Liver (tissue), 9 donors: Measurements from ENCODE around the gene RIPK1. TPM values are rescaled to one million over a fixed set of nuclear protein-coding genes. Genes with fewer than 3 reads are reported as not detected.

Experiments used
- DNase-seq: peaks from one replicate; pipeline ENCODE4 v3.0.0-alpha.2; 2017; ENCODE audit warnings: low spot score
- H3K27ac ChIP-seq, 2 donors: one replicate each; pipeline ENCODE4 v1.7.0; 2013; ENCODE audit warnings: inconsistent platforms in 2 of 2, low read length in 2 of 2, control low read depth in 1 of 2, low read depth in 1 of 2, mild to moderate bottlenecking in 1 of 2
- H3K27me3 ChIP-seq, 4 donors: one replicate each; pipeline versions ENCODE4 v1.6.1 to v1.7.0; 2013; ENCODE audit warnings: low read length in 3 of 4, inconsistent platforms in 1 of 4, mild to moderate bottlenecking in 1 of 4, moderate library complexity in 1 of 4; ENCODE audit not compliant: control insufficient read depth in 4 of 4, insufficient read depth in 4 of 4
- H3K36me3 ChIP-seq, 4 donors: one replicate each; pipeline versions ENCODE4 v1.6.1 to v1.7.0; 2013; ENCODE audit warnings: low read length in 3 of 4, mild to moderate bottlenecking in 3 of 4, low read depth in 1 of 4, moderate library complexity in 1 of 4; ENCODE audit not compliant: control insufficient read depth in 4 of 4, insufficient read depth in 3 of 4
- H3K4me1 ChIP-seq, 4 donors: one replicate each; pipeline versions ENCODE4 v1.6.1 to v1.7.0; 2013; ENCODE audit warnings: low read length in 3 of 4, mild to moderate bottlenecking in 3 of 4, moderate library complexity in 1 of 4; ENCODE audit not compliant: control insufficient read depth in 4 of 4, insufficient read depth in 4 of 4
- H3K4me3 ChIP-seq, 3 donors: one replicate each; pipeline versions ENCODE4 v1.6.1 to v1.7.0; 2013; ENCODE audit warnings: low read length in 3 of 3, control low read depth in 1 of 3, low read depth in 1 of 3, mild to moderate bottlenecking in 1 of 3
- H3K9ac ChIP-seq, 2 donors: one replicate each; pipeline ENCODE4 v1.7.0; 2013; ENCODE audit warnings: low read length in 2 of 2, mild to moderate bottlenecking in 2 of 2, moderate library complexity in 2 of 2, control low read depth in 1 of 2, low read depth in 1 of 2
- H3K9me3 ChIP-seq, 4 donors: one replicate each; pipeline versions ENCODE4 v1.6.1 to v1.7.0; 2013; ENCODE audit warnings: low read length in 3 of 4; ENCODE audit not compliant: control insufficient read depth in 4 of 4
- EGR1 ChIP-seq, 2 donors: IDR thresholded peaks; 2 replicates each; pipeline ENCODE4 v1.6.1; 2016 to 2018; ENCODE audit warnings: antibody characterized with exemption in 2 of 2, low read depth in 2 of 2
- FOXA1 ChIP-seq: IDR thresholded peaks from 2 replicates; pipeline ENCODE4 v1.6.1; 2016; ENCODE audit warnings: antibody characterized with exemption
- FOXA2 ChIP-seq: IDR thresholded peaks from 2 replicates; pipeline ENCODE4 v1.6.1; 2016; ENCODE audit warnings: antibody characterized with exemption
- GABPA ChIP-seq, 2 donors: IDR thresholded peaks in 1 of 2; conservative IDR thresholded peaks in 1 of 2; 2 replicates each; pipeline ENCODE4 v1.6.1; 2016; ENCODE audit warnings: antibody characterized with exemption in 2 of 2, mild to moderate bottlenecking in 1 of 2, moderate library complexity in 1 of 2
- HNF4A ChIP-seq, 2 donors: conservative IDR thresholded peaks; 2 replicates each; pipeline ENCODE4 v1.6.1; 2016; ENCODE audit warnings: antibody characterized with exemption in 2 of 2, mild to moderate bottlenecking in 2 of 2
- HNF4G ChIP-seq: IDR thresholded peaks from 2 replicates; pipeline ENCODE4 v1.6.1; 2016; ENCODE audit warnings: antibody characterized with exemption
- JUND ChIP-seq, 2 donors: IDR thresholded peaks; 2 replicates each; pipeline ENCODE4 v1.6.1; 2016; ENCODE audit warnings: antibody characterized with exemption in 2 of 2
- NR2F2 ChIP-seq: IDR thresholded peaks from 2 replicates; pipeline ENCODE4 v1.6.1; 2016; ENCODE audit warnings: antibody characterized with exemption
- RAD21 ChIP-seq, 2 donors: IDR thresholded peaks; 2 replicates each; pipeline ENCODE4 v1.6.1; 2016; ENCODE audit warnings: antibody characterized with exemption in 2 of 2, mild to moderate bottlenecking in 2 of 2
- RXRA ChIP-seq, 2 donors: IDR thresholded peaks; 2 replicates each; pipeline ENCODE4 v1.6.1; 2017 to 2018; ENCODE audit warnings: antibody characterized with exemption in 2 of 2, mild to moderate bottlenecking in 1 of 2
- SP1 ChIP-seq: IDR thresholded peaks from 2 replicates; pipeline ENCODE4 v1.6.1; 2018; ENCODE audit warnings: antibody characterized with exemption, mild to moderate bottlenecking
- TAF1 ChIP-seq: conservative IDR thresholded peaks from 2 replicates; pipeline ENCODE4 v1.6.1; 2016; ENCODE audit warnings: antibody characterized with exemption, mild to moderate bottlenecking
- YY1 ChIP-seq: IDR thresholded peaks from 2 replicates; pipeline ENCODE4 v1.6.1; 2016; ENCODE audit warnings: antibody characterized with exemption, mild to moderate bottlenecking
- WGBS: extraction: QIAGEN DNeasy Blood & Tissue Kit; methylation state at CpG from one replicate; pipeline ENCODE4 v1.1.7; 2013; 5-methylcytosine and 5-hydroxymethylcytosine counted together
- polyA plus RNA-seq, 2 donors: library from polyadenylated mRNA; stranded (reverse) in 1 of 2; unstranded in 1 of 2; fragments of 200-250 nt in 1 of 2; fragments of >200 nt in 1 of 2; fragmentation: Nextera tagmentation in 1 of 2; extraction: Ambion mirVana in 1 of 2; gene quantifications; one replicate each; pipeline versions ENCODE4 v1.2.1 to v1.2.3, GENCODE V29; 2013 to 2015
- total RNA-seq, 2 donors: library from RNA; depleted of rRNA; stranded (reverse); fragments of >200 nt; gene quantifications; one replicate each; pipeline ENCODE4 v1.2.3, GENCODE V29; 2014
- TF ChIP-seq, protein P1 (sequence below): IDR thresholded peaks from 2 replicates; pipeline ENCODE4 v1.6.1; 2016; ENCODE audit warnings: antibody characterized with exemption
- TF ChIP-seq, protein P2 (sequence below): IDR thresholded peaks from 2 replicates; pipeline ENCODE4 v1.6.1; 2016; ENCODE audit warnings: antibody characterized with exemption
- TF ChIP-seq, protein P3 (sequence below): fragments of 150-350 bp; IDR thresholded peaks from 2 replicates; pipeline ENCODE4 v1.5.1; 2017; ENCODE audit warnings: improper control_type of control experiment, low read depth, low read length; ENCODE audit not compliant: missing input control
- TF ChIP-seq, protein P4 (sequence below): IDR thresholded peaks from 2 replicates; pipeline ENCODE4 v1.6.1; 2016; ENCODE audit warnings: antibody characterized with exemption, mild to moderate bottlenecking
- TF ChIP-seq, protein P5 (sequence below): IDR thresholded peaks from 2 replicates; pipeline ENCODE4 v1.6.1; 2016; ENCODE audit warnings: antibody characterized with exemption
- donor health status: healthy.
- donor health status: healthy.
- donor health status: healthy.
- donor health status: healthy.
- donor health status: healthy.

The RIPK1 gene
- total and polyA plus RNA-seq, 4 donors = 6.7 to 27.2 (median 13.3) TPM

DNA sequence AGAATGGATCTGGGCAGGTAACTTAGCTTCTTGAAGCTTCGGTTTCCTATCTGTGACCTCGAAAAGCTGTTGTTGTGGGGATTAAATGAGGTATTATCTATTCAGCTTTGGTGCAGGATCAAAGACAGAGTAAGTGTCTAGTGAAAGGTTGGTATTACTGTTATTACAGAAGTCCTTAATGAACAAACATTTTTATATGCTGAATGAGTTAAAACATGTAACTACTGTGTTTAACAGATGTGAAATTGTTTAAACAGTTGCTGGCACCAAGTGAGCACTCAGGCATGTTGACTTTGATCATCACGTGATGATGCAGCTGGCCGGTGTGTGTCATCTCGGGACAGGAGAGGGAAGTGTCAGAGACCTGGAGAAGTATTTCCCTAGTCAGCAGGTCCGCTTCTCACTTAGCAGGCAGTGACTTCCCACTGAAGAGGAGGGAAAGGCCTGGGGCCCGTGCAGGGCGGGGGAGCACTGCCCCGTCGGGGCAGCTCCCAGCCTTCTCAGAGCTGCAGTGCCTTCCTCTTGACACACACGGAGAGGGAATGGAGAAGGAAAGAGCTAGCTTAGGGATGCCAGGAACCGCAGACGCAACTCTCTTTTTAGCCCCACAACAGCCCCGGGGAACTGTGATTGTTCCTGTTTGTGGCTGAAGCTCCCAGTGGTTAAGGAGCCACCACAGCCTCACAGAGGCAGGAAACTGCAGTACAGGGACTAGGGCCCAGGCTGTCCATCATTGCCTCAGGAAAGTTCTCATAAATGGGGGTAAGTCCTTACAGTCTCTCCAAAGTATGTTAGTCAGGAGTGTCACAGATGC, 71.0 kb downstream of the RIPK1 start:
- peak; percentile 54 for DNase-seq
- TF ChIP-seq EGR1 (IDR thresholded peaks at IDR 0.05; ENCODE audit: low read depth in 2 of 2) (peak; percentile 50 to 89), FOXA2 (peak; percentile 99), SP1 (peak; percentile 87), GABPA (IDR thresholded peaks at IDR 0.05 in 1 of 2, conservative IDR thresholded peaks at IDR 0.05 in 1 of 2) (peak in 1 of 2 donors; percentile 23), TAF1 (peak; percentile 48), HNF4A (conservative IDR thresholded peaks at IDR 0.05) (peak; percentile 73 to 88), RXRA (IDR thresholded peaks at IDR 0.05) (peak; percentile 87 to 90), JUND (IDR thresholded peaks at IDR 0.05) (peak; percentile 23 to 77), NR2F2 (no peak), YY1 (peak; percentile 66), HNF4G (no peak), RAD21 (IDR thresholded peaks at IDR 0.05) (peak in 1 of 2 donors; percentile 25), FOXA1 (peak; percentile 98)
- TF ChIP-seq, protein P1, sequence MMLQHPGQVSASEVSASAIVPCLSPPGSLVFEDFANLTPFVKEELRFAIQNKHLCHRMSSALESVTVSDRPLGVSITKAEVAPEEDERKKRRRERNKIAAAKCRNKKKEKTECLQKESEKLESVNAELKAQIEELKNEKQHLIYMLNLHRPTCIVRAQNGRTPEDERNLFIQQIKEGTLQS = no peak
- TF ChIP-seq, protein P2, sequence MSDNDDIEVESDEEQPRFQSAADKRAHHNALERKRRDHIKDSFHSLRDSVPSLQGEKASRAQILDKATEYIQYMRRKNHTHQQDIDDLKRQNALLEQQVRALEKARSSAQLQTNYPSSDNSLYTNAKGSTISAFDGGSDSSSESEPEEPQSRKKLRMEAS = peak; percentile 99
- TF ChIP-seq, protein P3, sequence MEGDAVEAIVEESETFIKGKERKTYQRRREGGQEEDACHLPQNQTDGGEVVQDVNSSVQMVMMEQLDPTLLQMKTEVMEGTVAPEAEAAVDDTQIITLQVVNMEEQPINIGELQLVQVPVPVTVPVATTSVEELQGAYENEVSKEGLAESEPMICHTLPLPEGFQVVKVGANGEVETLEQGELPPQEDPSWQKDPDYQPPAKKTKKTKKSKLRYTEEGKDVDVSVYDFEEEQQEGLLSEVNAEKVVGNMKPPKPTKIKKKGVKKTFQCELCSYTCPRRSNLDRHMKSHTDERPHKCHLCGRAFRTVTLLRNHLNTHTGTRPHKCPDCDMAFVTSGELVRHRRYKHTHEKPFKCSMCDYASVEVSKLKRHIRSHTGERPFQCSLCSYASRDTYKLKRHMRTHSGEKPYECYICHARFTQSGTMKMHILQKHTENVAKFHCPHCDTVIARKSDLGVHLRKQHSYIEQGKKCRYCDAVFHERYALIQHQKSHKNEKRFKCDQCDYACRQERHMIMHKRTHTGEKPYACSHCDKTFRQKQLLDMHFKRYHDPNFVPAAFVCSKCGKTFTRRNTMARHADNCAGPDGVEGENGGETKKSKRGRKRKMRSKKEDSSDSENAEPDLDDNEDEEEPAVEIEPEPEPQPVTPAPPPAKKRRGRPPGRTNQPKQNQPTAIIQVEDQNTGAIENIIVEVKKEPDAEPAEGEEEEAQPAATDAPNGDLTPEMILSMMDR = no peak
- TF ChIP-seq, protein P4, sequence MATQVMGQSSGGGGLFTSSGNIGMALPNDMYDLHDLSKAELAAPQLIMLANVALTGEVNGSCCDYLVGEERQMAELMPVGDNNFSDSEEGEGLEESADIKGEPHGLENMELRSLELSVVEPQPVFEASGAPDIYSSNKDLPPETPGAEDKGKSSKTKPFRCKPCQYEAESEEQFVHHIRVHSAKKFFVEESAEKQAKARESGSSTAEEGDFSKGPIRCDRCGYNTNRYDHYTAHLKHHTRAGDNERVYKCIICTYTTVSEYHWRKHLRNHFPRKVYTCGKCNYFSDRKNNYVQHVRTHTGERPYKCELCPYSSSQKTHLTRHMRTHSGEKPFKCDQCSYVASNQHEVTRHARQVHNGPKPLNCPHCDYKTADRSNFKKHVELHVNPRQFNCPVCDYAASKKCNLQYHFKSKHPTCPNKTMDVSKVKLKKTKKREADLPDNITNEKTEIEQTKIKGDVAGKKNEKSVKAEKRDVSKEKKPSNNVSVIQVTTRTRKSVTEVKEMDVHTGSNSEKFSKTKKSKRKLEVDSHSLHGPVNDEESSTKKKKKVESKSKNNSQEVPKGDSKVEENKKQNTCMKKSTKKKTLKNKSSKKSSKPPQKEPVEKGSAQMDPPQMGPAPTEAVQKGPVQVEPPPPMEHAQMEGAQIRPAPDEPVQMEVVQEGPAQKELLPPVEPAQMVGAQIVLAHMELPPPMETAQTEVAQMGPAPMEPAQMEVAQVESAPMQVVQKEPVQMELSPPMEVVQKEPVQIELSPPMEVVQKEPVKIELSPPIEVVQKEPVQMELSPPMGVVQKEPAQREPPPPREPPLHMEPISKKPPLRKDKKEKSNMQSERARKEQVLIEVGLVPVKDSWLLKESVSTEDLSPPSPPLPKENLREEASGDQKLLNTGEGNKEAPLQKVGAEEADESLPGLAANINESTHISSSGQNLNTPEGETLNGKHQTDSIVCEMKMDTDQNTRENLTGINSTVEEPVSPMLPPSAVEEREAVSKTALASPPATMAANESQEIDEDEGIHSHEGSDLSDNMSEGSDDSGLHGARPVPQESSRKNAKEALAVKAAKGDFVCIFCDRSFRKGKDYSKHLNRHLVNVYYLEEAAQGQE = peak; percentile 26
- TF ChIP-seq, protein P5, sequence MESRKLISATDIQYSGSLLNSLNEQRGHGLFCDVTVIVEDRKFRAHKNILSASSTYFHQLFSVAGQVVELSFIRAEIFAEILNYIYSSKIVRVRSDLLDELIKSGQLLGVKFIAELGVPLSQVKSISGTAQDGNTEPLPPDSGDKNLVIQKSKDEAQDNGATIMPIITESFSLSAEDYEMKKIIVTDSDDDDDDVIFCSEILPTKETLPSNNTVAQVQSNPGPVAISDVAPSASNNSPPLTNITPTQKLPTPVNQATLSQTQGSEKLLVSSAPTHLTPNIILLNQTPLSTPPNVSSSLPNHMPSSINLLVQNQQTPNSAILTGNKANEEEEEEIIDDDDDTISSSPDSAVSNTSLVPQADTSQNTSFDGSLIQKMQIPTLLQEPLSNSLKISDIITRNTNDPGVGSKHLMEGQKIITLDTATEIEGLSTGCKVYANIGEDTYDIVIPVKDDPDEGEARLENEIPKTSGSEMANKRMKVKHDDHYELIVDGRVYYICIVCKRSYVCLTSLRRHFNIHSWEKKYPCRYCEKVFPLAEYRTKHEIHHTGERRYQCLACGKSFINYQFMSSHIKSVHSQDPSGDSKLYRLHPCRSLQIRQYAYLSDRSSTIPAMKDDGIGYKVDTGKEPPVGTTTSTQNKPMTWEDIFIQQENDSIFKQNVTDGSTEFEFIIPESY = peak; percentile 34
- peak overlapping the region; percentile 73 to 88 for H3K27ac ChIP-seq
- peaks cover 12 to 52% (median 45%) of the 10 kb centered on the region in 4 donors for H3K4me1 ChIP-seq
- no peaks in the 10 kb centered on the region for H3K9me3 ChIP-seq
- 24% methylated on average over 14 of the region's 14 CpGs for WGBS
- no peak overlapping the region for H3K9ac ChIP-seq
- H3K27me3 ChIP-seq = no peaks in the 10 kb centered on the region
- H3K36me3 ChIP-seq = peaks cover 3 to 17% (median 10%) of the 10 kb centered on the region in 4 donors
- H3K4me3 ChIP-seq = no peak overlapping the region
